ENCODE measurements around the gene SIGLEC12. TPM values are rescaled to one million over a fixed set of nuclear protein-coding genes. Genes with fewer than 3 reads are reported as not detected.

SIGLEC12 gene
- total RNA-seq, result not detected

- TF ChIP-seq CTCF (IDR thresholded peaks at IDR 0.05; ENCODE audit: low read depth), result no peak
Observed at GRCh38 chr19:51501594-51502263, at the start of gene SIGLEC12. SIGLEC12 (minus strand) TSS chr19:51501800; CDS start chr19:51501733, 67 bp downstream.

GRCh38 chr19:51550848-51551672, 49.5 kb upstream of the SIGLEC12 start:
- no peak for TF ChIP-seq CTCF (IDR thresholded peaks at IDR 0.05; ENCODE audit: low read depth)

GRCh38 chr19:51549533-51550324, 48.1 kb upstream of the SIGLEC12 start:
- no peak for TF ChIP-seq CTCF (IDR thresholded peaks at IDR 0.05; ENCODE audit: low read depth)

- TF ChIP-seq CTCF (IDR thresholded peaks at IDR 0.05; ENCODE audit: low read depth), result no peak
Observed at GRCh38 chr19:51548891-51549305, 47.3 kb upstream of the SIGLEC12 start.

GRCh38 chr19:51548213-51548651, 46.6 kb upstream of the SIGLEC12 start:
- no peak for TF ChIP-seq CTCF (IDR thresholded peaks at IDR 0.05; ENCODE audit: low read depth)

- TF ChIP-seq CTCF (IDR thresholded peaks at IDR 0.05; ENCODE audit: low read depth), result no peak
Observed at GRCh38 chr19:51547397-51548212, 46.0 kb upstream of the SIGLEC12 start.
